ENCODE measurements around the gene EXOC4. TPM values are rescaled to one million over a fixed set of nuclear protein-coding genes. Genes with fewer than 3 reads are reported as not detected.

The EXOC4 gene
- total and polyA plus RNA-seq, 2 donors (not counting 3 experiments of a cell fraction or from before 2014, with no cell fraction given): 20.3 to 73.1 TPM

- no peaks in the 10 kb centered on the region for H3K9me1 ChIP-seq (replicated peaks; ENCODE audit: control insufficient read depth, extremely low read depth, insufficient read depth, low read length)
- dilution Hi-C loops (cut with MboI; ENCODE audit: extremely low pct_ligation_motif_present, low sequenced_read_pairs) (no loop called here), intact Hi-C loops (cut with micrococcal nuclease) (no loop called here)
- H3K9me3 ChIP-seq (replicated peaks; ENCODE audit: control insufficient read depth, insufficient read depth, low read length): no peaks in the 10 kb centered on the region
- DNase-seq (ENCODE audit: low read depth, low spot score): no peak
- ChIA-PET POLR2A (interaction anchor here (0.6 kb wide), 1 partner anchor 338 kb away, joined by 4 read pairs; no protein-coding TSS in a partner anchor), CTCF (interaction anchor here (1.0 to 1.9 kb wide), 4 partner anchors 9 to 123 kb away, joined by 3 to 5 read pairs (median 4); no protein-coding TSS in a partner anchor)
- H3K4me2 ChIP-seq (ENCODE audit: insufficient read depth, low read length): no peak overlapping the region
- H4K20me1 ChIP-seq (replicated peaks; ENCODE audit: control insufficient read depth, extremely low read depth, insufficient read depth, low read length): no peaks in the 10 kb centered on the region
- H3K27ac ChIP-seq (ENCODE audit: insufficient read depth, low read depth, low read length): no peak overlapping the region
- H2AFZ ChIP-seq (ENCODE audit: low read depth, low read length): no peak overlapping the region
- H3K9ac ChIP-seq (replicated peaks; ENCODE audit: extremely low read depth, insufficient read depth, low read length): no peak overlapping the region
- no peaks in the 10 kb centered on the region for H3K27me3 ChIP-seq (ENCODE audit: control insufficient read depth in 2 of 2, insufficient read depth in 2 of 2, low read length in 2 of 2)
- peak; percentile 57 for FAIRE-seq
- no peak overlapping the region for H3K4me3 ChIP-seq (replicated peaks in 1 of 3; ENCODE audit: insufficient read depth in 1 of 3, low read depth in 1 of 3, low read length in 3 of 3)
- H3K36me3 ChIP-seq (ENCODE audit: control insufficient read depth in 2 of 2, extremely low read depth in 1 of 2, insufficient read depth in 2 of 2, low read length in 2 of 2): no peaks in the 10 kb centered on the region
- TF ChIP-seq, protein P1, sequence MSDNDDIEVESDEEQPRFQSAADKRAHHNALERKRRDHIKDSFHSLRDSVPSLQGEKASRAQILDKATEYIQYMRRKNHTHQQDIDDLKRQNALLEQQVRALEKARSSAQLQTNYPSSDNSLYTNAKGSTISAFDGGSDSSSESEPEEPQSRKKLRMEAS (IDR thresholded peaks at IDR 0.05; ENCODE audit: insufficient read depth, insufficient read length): no peak
- TF ChIP-seq EZH2 (IDR thresholded peaks at IDR 0.05; ENCODE audit: borderline replicate concordance, low read depth, low read length, severe bottlenecking) (no peak), FOS (IDR thresholded peaks at IDR 0.05; ENCODE audit: borderline replicate concordance, insufficient read depth, low read length) (no peak), POLR2AphosphoS5 (IDR thresholded peaks at IDR 0.05; ENCODE audit: insufficient read depth, low read depth, low read length) (no peak), JUN (IDR thresholded peaks at IDR 0.05; ENCODE audit: borderline replicate concordance, insufficient read depth, insufficient read length, low read depth) (no peak), MYC (IDR thresholded peaks at IDR 0.05; ENCODE audit: low read depth, low read length) (no peak), POLR2A (IDR thresholded peaks at IDR 0.05; ENCODE audit: low read depth, low read length) (no peak), GATA2 (IDR thresholded peaks at IDR 0.05; ENCODE audit: insufficient read depth, insufficient read length, low read depth, low read length) (no peak)
- TF ChIP-seq, protein P2, sequence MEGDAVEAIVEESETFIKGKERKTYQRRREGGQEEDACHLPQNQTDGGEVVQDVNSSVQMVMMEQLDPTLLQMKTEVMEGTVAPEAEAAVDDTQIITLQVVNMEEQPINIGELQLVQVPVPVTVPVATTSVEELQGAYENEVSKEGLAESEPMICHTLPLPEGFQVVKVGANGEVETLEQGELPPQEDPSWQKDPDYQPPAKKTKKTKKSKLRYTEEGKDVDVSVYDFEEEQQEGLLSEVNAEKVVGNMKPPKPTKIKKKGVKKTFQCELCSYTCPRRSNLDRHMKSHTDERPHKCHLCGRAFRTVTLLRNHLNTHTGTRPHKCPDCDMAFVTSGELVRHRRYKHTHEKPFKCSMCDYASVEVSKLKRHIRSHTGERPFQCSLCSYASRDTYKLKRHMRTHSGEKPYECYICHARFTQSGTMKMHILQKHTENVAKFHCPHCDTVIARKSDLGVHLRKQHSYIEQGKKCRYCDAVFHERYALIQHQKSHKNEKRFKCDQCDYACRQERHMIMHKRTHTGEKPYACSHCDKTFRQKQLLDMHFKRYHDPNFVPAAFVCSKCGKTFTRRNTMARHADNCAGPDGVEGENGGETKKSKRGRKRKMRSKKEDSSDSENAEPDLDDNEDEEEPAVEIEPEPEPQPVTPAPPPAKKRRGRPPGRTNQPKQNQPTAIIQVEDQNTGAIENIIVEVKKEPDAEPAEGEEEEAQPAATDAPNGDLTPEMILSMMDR (IDR thresholded peaks at IDR 0.05; ENCODE audit: extremely low read depth in 1 of 2, insufficient read depth in 1 of 2, low read depth in 1 of 2, low read length in 2 of 2): no peak
- H3K4me1 ChIP-seq (ENCODE audit: control insufficient read depth, extremely low read depth, insufficient read depth, low read length): no peaks in the 10 kb centered on the region
- no TSS peak for BruUV-seq (replicated peaks)
- no peaks in the 10 kb centered on the region for H3K79me2 ChIP-seq (ENCODE audit: control insufficient read depth, insufficient read depth, low read length)
These were observed 724.8 kb downstream of the EXOC4 start for GRCh38 chr7:133977409-133978274.
